K562 (cell line): ENCODE measurements around the gene ADSS2. TPM values are rescaled to one million over a fixed set of nuclear protein-coding genes. Genes with fewer than 3 reads are reported as not detected.
A peak's percentile ranks its signal among the peaks of the same experiment; 100 is the strongest.

ENCODE experiments used
- BRD4 ChIP-seq: fragments of 200-600 bp; sonication (generic); IDR thresholded peaks from 2 replicates; pipeline ENCODE4 v1.6.1; 2017; ENCODE audit warnings: inconsistent platforms
- BRD9 ChIP-seq: fragments of 450-650 bp; IDR thresholded peaks from 2 replicates; pipeline ENCODE4 v1.6.1; 2018; ENCODE audit warnings: low read depth; ENCODE audit not compliant: partially characterized antibody
- CBFA2T2 ChIP-seq: fragments of 450-650 bp; conservative IDR thresholded peaks from 2 replicates; pipeline ENCODE4 v1.6.1; 2017; ENCODE audit warnings: mild to moderate bottlenecking
- CREB3L1 ChIP-seq: fragments of 450-650 bp; IDR thresholded peaks from 2 replicates; pipeline ENCODE4 v1.6.1; 2014; ENCODE audit warnings: low read depth, mild to moderate bottlenecking, moderate library complexity, borderline replicate concordance
- EHMT2 ChIP-seq: fragments of 450-650 bp; IDR thresholded peaks from 2 replicates; pipeline ENCODE4 v1.6.1; 2018; ENCODE audit warnings: antibody characterized with exemption
- GTF2F1 ChIP-seq: IDR thresholded peaks from 2 replicates; pipeline ENCODE4 v1.6.1; 2011; ENCODE audit warnings: low read depth, low read length, improper control_type of control experiment
- KAT2B ChIP-seq: IDR thresholded peaks from one replicate; pipeline ENCODE4 v1.6.1; 2012; ENCODE audit warnings: low read depth, mild to moderate bottlenecking, control low read depth, inconsistent platforms, low read length, moderate library complexity
- MBD1 ChIP-seq: fragments of 250-450 bp; sonication (Bioruptor Pico); IDR thresholded peaks from 2 replicates; pipeline ENCODE4 v1.8.0; 2022; ENCODE audit warnings: inconsistent platforms
- NR2C2 ChIP-seq, 2 experiments: fragments of 200-800 bp in 1 of 2; sonication (Bioruptor generic) in 1 of 2; sonication (generic) in 1 of 2; formaldehyde crosslinking in 1 of 2; IDR thresholded peaks; 2 replicates each; pipeline versions ENCODE4 v1.6.1 to v1.8.0; 2016 to 2022; ENCODE audit warnings: mild to moderate bottlenecking in 1 of 2, missing compliant biosample characterization in 1 of 2, missing genetic modification characterization in 1 of 2, missing genetic modification reagents in 1 of 2
- REST ChIP-seq, 2 experiments: fragments of 450-650 bp; formaldehyde crosslinking in 1 of 2; IDR thresholded peaks; 2 replicates each; pipeline versions ENCODE4 v1.4.0 to v1.6.1; 2014 to 2020; ENCODE audit warnings: mild to moderate bottlenecking in 2 of 2, borderline replicate concordance in 1 of 2, low read depth in 1 of 2
- SMARCE1 ChIP-seq: fragments of 450-650 bp; IDR thresholded peaks from 2 replicates; pipeline ENCODE4 v1.7.1; 2016; ENCODE audit warnings: mild to moderate bottlenecking
- ZFP1 ChIP-seq: fragments of 450-650 bp; formaldehyde crosslinking; IDR thresholded peaks from 2 replicates; pipeline ENCODE4 v1.4.0; 2020; ENCODE audit warnings: mild to moderate bottlenecking, mixed read lengths
- ZFX ChIP-seq: sonication (generic); formaldehyde crosslinking; IDR thresholded peaks from 2 replicates; pipeline ENCODE4 v1.8.0; 2022; ENCODE audit warnings: mild to moderate bottlenecking, missing genetic modification reagents, moderate library complexity
- ZNF280B ChIP-seq: fragments of 250-450 bp; sonication (Bioruptor Pico); IDR thresholded peaks from 2 replicates; pipeline ENCODE4 v1.5.1; 2021; ENCODE audit warnings: mild to moderate bottlenecking
- ZNF668 ChIP-seq: fragments of 250-450 bp; sonication (Bioruptor Pico); IDR thresholded peaks from 2 replicates; pipeline ENCODE4 v1.8.0; 2022; ENCODE audit warnings: mild to moderate bottlenecking, inconsistent platforms
- polyA plus RNA-seq, 8 experiments: library from polyadenylated mRNA; depleted of rRNA in 4 of 8; stranded (reverse) in 5 of 8; unstranded in 3 of 8; fragments of >200 nt; fragmentation: Nextera tagmentation in 2 of 8; fragmentation: Illumina TruSeq in 1 of 8; extraction: Ambion mirVana in 2 of 8; extraction: Trizol in 1 of 8; gene quantifications; 2 replicates each; pipeline versions ENCODE4 v1.2.1 to v1.2.3, GENCODE V29; 2011 to 2014; ENCODE audit warnings: inconsistent platforms in 1 of 8, missing spikeins in 1 of 8
- total RNA-seq, 7 experiments: library from RNA; depleted of rRNA in 6 of 7; stranded (reverse); fragments of >200 nt in 6 of 7; fragmentation: Illumina TruSeq in 2 of 7; extraction: Trizol in 2 of 7; gene quantifications; 2 replicates each; pipeline versions ENCODE4 v1.2.1 to v1.2.3, GENCODE V29; 2011 to 2021; ENCODE audit warnings: low replicate concordance in 1 of 7

The ADSS2 gene
- total and polyA plus RNA-seq, 9 of the 15 experiments (the other 6 are each of a cell fraction or from before 2014, with no cell fraction given): 8.8 to 63.8 (median 59.4) TPM

- peak; percentile 77 for TF ChIP-seq REST (IDR thresholded peaks at IDR 0.05; ENCODE audit: borderline replicate concordance)
- TF ChIP-seq REST (CRISPR knock-in tag; IDR thresholded peaks at IDR 0.05; ENCODE audit: low read depth): peak; percentile 75; the same call in 1 of the 2 replicates
- TF ChIP-seq CBFA2T2: peak; percentile 71
- TF ChIP-seq MBD1 (CRISPR knock-in tag): peak; percentile 85; the same call in 1 of the 2 replicates
- peak; percentile 66 for TF ChIP-seq BRD9
- peak; percentile 65; the same call in 1 of the 2 replicates for TF ChIP-seq ZNF668 (CRISPR knock-in tag)
- peak; percentile 63; the same call in 1 of the 2 replicates for TF ChIP-seq CREB3L1
- 0 out of 2 replicates have a peak, but pooled peaks have one; percentile 36 for TF ChIP-seq BRD4
- no peak for TF ChIP-seq NR2C2 (CRISPR knock-in tag; IDR thresholded peaks at IDR 0.05)
- peak; percentile 81 for TF ChIP-seq NR2C2 (tag; IDR thresholded peaks at IDR 0.05)
- TF ChIP-seq EHMT2: peak; percentile 86; the same call in 1 of the 2 replicates
- no peak for TF ChIP-seq ZNF280B (CRISPR knock-in tag)
- TF ChIP-seq ZFP1: no peak
- no peak; the same call in none of the 2 replicates for TF ChIP-seq SMARCE1
- no peak for TF ChIP-seq GTF2F1
- TF ChIP-seq ZFX: peak; percentile 79
- TF ChIP-seq KAT2B: no peak
These were observed 58.0 kb downstream of the ADSS2 start (continued) for GRCh38 chr1:244393604-244394176.
